Left colon (tissue), 2 donors: ENCODE results near the gene FBXL17. TPM values are rescaled to one million over a fixed set of nuclear protein-coding genes. Genes with fewer than 3 reads are reported as not detected.

ENCODE experiments used
- ATAC-seq: fragments of 200-7000 bp; cut with Tn5 transposase; one replicate; pipeline ENCODE4 v1.9.1; 2020; ENCODE audit warnings: mild to moderate bottlenecking, moderate library complexity
- DNase-seq, 2 donors: peaks; one replicate each; pipeline ENCODE4 v3.0.0-alpha.2; 2020
- intact Hi-C, 2 donors: fragments of 100-400 bp; cut with DNase I in 1 of 2; cut with micrococcal nuclease in 1 of 2; formaldehyde crosslinking; loops; one replicate each; pipeline versions ENCODE4 v1.11.2 to v1.14.0; 2022; cut with DNase I, micrococcal nuclease
- total RNA-seq, 2 donors: library from RNA; stranded (reverse); fragmentation: NEBNext Ultra II Directional; extraction: Animal tissue kit (Norgen Biotek cat#: 25700); gene quantifications; one replicate each; pipeline ENCODE4 v1.2.1, GENCODE V29; 2021
- donor health status: DM: no; HTN: no; CAD: no.
- donor health status: DM: yes; HTN: yes; CAD: no.

Gene FBXL17
- total RNA-seq, 2 donors from 2014 or later: 19.5 to 30.9 TPM

- DNase-seq (no peak), ATAC-seq (no peak)
- intact Hi-C loops: no loop called here
These were observed 430.6 kb downstream of the FBXL17 start for GRCh38 chr5:107951309-107951708.

GRCh38 chr5:107950776-107951175 is 431.1 kb downstream of the FBXL17 start:
- DNase-seq (no peak), ATAC-seq (no peak)
- intact Hi-C loops: no loop called here

DNA sequence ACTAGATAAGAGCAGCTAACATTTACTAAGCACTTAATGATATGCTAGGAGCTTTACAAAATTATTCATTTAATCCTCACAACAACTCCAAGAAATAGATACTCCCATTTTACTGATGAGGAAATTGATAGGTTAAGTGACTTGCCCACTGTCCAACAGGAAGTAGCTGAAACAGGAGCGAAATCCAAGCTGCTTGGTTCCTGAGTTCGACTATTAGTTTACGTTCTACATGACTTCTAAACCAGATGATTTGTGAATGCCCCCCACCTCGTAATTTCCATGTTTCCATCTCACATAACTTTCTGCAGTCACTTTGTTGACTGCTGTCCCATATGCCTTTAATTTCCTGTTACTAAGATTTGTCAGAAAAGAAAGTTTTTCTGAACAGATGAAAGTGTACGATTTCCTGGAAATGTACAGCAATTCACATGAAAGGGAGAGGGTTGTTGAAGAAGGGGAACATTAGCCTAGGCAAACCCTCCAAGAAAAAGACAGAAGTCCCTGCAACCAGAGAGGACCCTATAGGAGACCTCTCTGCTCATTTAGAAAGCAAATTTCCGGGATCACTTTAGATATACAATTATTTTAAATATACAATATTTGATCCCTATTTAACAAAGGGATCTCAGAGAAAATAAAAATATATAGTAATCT is 432.1 kb downstream of the FBXL17 start:
- intact Hi-C loops: no loop called here
- ATAC-seq (no peak), DNase-seq (no peak)

GRCh38 chr5:107948377-107948776 is 433.5 kb downstream of the FBXL17 start:
- DNase-seq (no peak), ATAC-seq (peak; percentile 83)
- intact Hi-C loops: no loop called here

DNA sequence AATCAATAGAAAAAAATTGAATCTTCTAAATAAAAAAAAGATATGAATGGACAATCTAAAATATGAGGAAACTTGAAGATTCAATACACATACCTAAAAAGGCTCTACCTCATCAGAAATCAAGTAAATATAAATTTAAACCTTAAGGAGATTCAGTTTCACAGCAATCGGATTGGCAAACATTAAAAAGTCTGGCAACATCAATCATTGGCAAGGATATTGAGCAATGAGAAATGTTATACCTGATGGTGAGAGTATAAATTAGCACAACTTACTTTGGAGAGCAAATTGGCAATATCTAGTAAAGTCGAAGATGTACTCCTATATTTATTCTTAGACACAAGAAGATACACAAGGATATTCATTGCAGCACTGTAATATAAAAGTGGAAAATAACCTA is 436.8 kb downstream of the FBXL17 start:
- intact Hi-C loops: no loop called here

DNA sequence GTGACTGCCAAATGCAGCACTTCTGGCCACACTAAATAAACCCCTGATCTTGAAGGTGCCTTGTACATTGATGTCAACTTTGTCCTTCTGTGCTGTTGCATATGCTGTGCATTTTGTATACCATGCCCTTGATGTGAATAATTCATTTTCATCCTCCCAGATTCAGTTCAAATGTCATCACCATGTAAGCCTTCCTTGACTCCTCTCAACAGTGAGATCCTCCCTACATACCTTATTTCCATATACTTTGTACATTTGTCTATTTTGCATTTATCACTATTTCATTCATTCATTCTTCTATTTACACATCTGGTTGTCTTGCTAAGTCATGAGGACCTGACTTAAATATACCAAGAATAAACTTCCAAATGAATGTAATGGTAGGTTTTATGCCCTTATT is 438.0 kb downstream of the FBXL17 start:
- ATAC-seq: no peak
- intact Hi-C loops: no loop called here
- DNase-seq: no peak

More for the DNA sequence above, 436.8 kb downstream of the FBXL17 start:
- no peak for ATAC-seq
- no peak for DNase-seq

- intact Hi-C loops: no loop called here
- no peak for ATAC-seq
- no peak for DNase-seq
These were observed 440.9 kb downstream of the FBXL17 start for GRCh38 chr5:107941036-107941435.

- DNase-seq (no peak), ATAC-seq (no peak)
- intact Hi-C loops: no loop called here
These were observed 444.1 kb downstream of the FBXL17 start for GRCh38 chr5:107937651-107938355.

- intact Hi-C loops: no loop called here
- no peak for DNase-seq
- ATAC-seq: no peak
These were observed 444.7 kb downstream of the FBXL17 start for GRCh38 chr5:107937204-107937603.

DNA sequence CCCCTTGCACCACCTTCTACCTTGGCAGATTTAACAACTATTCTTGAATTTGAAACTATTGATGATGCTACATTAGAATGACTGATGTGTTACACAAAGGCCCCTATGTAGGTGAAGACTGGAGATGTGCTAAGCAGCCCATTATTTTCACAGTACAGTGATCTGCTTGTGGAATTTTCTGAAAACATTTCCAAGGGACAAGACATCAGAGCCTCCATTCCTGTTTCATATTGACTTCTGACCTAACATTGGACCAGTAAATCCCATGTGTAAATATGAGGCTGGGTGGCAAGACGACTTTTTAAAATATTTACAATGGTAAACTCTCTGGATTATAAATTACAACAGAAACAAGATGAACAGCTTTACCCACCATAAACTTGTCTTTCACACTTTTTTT is 445.4 kb downstream of the FBXL17 start:
- intact Hi-C loops: no loop called here
- DNase-seq (no peak), ATAC-seq (no peak)

GRCh38 chr5:107935645-107936044 is 446.3 kb downstream of the FBXL17 start:
- intact Hi-C loops: no loop called here
- no peak for ATAC-seq
- DNase-seq: no peak

DNA sequence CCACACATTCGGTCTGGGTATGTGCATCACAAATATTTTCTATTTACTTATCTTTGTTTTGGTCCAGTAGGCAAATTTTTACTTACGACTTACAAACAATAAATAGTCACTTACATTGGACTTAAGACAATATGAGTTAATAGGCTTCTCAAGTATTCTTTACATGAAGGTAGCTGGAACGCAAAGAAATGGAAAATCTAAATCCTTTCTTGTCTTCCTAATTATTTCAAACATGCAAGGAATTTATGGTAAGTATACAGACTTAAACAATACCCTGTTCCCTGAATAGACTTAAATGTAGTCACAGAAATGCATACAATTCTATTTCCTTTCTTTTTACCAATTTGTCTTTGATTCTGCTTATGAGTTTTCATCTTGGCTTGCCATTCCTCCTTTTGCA is 448.6 kb downstream of the FBXL17 start:
- intact Hi-C loops: no loop called here
- no peak for ATAC-seq
- no peak for DNase-seq

DNA sequence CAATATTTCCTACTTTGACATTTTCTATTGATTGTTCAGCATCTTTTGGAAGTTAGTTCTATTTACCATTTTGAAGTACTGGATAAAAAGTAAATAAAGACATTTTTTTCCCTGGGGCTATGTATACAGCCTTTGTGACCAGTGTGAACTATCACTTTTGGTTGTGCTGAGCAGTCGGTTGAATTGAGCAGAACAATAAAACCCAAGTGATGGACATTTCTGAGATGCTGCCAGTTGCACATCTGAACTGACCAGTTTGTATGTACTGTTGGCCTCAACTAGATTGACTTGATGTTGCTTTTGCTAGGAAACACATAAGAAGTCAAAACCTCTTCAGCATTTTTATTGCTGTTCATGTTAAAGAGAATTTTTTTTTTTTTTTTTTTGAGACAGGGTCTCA is 451.0 kb downstream of the FBXL17 start:
- ATAC-seq: no peak

GRCh38 chr5:107930092-107930491 is 451.8 kb downstream of the FBXL17 start:
- intact Hi-C loops: no loop called here
- no peak for DNase-seq
- ATAC-seq: no peak

More for the DNA sequence above, 451.0 kb downstream of the FBXL17 start:
- intact Hi-C loops: no loop called here
- no peak for DNase-seq

DNA sequence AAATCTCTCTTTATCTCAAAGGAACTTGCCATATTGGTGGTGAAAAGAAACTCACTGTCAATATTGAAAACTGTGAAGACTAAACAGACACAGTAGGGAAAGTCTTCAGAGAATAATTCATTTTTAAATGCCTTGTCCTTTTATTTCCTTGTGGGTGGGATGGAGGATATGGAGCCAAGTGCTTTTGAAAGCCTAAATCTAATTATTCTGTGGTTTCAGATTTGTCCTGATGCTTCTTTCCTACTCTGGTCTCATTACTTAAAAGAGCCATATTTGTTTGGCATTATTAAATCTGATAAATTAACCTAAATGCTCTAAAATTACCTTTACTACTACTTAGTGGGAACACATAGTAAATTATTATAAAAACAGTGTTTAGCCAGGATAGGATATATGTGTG is 452.8 kb downstream of the FBXL17 start:
- intact Hi-C loops: no loop called here
- ATAC-seq: no peak
- DNase-seq: no peak

DNA sequence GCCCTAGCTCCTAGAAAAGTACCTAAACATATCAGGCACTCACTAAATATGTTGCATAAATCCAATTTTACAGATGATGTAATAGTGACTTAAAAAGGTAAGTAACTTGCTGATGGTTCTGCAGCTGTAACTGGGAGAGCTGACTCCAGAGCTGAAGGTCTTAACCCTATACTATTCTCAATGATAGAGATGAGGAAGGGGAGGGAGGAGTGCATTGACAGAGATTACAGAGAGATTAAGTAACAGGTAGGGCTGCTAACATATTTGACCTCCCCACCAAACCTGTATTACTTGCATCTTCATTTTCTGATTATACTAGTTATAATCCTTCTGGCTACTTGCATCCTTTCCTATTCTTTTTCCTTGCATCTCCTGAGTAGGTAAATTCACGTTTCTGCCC is 455.8 kb downstream of the FBXL17 start:
- no peak for ATAC-seq
- no peak for DNase-seq
- intact Hi-C loops: no loop called here

DNA sequence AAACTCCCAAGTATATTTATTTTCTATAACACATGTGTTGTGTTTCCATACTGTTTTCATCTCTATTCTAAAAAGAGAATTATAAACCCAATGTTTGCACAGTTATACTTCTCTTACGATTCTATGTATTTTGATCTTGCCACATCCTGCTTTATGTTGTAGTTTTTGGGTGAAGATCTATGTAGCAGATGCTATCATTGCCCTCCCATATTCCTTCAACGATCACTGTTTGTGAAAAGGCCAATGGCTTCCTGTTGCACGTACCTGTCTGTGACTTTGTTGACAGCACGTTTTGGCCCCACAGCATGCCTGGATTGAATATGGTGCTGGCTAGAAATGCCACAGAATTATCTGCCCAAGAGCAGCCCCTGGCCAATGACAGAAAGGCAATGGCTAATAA is 456.7 kb downstream of the FBXL17 start:
- intact Hi-C loops: no loop called here
- ATAC-seq (no peak), DNase-seq (no peak)

- ATAC-seq (no peak), DNase-seq (no peak)
- intact Hi-C loops: no loop called here
These were observed 461.9 kb downstream of the FBXL17 start for GRCh38 chr5:107919969-107920368.

DNA sequence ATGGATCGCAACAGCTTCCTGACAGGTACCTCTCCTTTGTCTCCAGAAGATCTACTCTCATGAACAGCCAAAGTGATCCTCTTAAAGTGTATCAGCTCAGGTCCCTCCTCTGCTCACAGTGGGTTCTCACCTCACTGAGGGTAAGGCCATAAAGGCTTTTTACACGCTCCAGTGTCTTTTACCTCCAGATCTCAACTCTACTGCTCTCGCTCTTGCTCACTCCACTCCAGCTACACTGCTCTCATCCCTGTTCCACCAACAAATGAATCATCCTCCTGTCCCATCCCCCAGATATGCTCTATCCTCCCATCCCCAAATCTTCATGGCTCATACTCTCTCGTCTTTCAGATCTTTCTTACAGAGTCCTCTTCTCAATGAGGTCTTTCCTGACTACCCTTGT is 462.5 kb downstream of the FBXL17 start:
- ATAC-seq: no peak
- DNase-seq: no peak
- intact Hi-C loops: no loop called here

DNA sequence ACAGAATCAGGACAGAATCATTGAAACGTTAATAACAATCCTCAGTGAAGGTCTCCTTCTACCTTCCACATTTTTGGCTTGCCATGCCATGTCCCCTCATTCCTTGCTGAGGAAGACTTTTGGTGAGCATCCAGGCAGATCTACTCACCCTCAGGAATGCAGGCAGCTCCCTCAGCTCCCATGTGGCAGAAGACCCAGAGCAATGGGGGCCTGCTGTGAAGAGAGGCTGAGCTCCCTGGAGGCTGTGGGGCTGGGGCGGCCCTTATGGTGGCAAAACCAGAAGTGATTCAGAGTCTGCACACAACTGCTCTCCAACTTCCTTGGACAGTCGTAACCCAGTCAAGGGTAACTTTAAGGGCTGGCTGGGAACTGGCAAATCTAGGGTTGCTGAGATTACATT is 463.9 kb downstream of the FBXL17 start:
- ATAC-seq: no peak
- no peak for DNase-seq
- intact Hi-C loops: no loop called here
